Right lobe of liver (tissue), 4 donors: ENCODE results near the gene NMB.

Experiments used
- POLR2A ChIP-seq: fragments of 450-650 bp; IDR thresholded peaks from one replicate; pipeline ENCODE4 v1.6.1; 2017; ENCODE audit warnings: antibody characterized with exemption, mild to moderate bottlenecking
- TF ChIP-seq, protein P1 (sequence below), 4 donors: fragments of 200-600 bp in 3 of 4; fragments of 450-650 bp in 1 of 4; IDR thresholded peaks; one replicate each; pipeline versions ENCODE4 v1.5.1 to v1.8.0; 2016 to 2022; ENCODE audit warnings: antibody characterized with exemption in 4 of 4, mild to moderate bottlenecking in 2 of 4
- donor health status: DM: no; HTN: no; CAD: no.
- donor health status: DM: no; HTN: no; CAD: no.
- donor health status: DM: no; HTN: yes; CAD: no.

DNA sequence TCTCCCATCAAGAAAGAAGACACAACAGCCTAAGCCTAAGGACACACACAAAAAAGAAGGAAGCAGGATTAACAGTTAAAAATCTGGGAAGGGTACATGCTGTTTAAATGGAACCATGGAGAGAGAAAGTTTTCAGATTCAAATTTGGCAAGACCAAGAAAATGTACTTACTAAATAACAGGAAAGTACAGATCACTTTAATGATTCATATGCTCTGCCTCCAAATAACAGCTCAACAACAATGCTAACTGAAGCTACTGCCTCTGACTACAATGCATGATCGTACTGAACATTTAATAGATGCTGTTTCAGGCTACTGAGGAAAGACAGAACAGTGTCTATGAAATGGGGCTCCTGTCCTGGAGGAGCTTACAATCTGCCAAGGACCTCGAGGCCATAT is 8.4 kb upstream of the NMB start:
- TF ChIP-seq POLR2A, result no peak
- TF ChIP-seq, protein P1, sequence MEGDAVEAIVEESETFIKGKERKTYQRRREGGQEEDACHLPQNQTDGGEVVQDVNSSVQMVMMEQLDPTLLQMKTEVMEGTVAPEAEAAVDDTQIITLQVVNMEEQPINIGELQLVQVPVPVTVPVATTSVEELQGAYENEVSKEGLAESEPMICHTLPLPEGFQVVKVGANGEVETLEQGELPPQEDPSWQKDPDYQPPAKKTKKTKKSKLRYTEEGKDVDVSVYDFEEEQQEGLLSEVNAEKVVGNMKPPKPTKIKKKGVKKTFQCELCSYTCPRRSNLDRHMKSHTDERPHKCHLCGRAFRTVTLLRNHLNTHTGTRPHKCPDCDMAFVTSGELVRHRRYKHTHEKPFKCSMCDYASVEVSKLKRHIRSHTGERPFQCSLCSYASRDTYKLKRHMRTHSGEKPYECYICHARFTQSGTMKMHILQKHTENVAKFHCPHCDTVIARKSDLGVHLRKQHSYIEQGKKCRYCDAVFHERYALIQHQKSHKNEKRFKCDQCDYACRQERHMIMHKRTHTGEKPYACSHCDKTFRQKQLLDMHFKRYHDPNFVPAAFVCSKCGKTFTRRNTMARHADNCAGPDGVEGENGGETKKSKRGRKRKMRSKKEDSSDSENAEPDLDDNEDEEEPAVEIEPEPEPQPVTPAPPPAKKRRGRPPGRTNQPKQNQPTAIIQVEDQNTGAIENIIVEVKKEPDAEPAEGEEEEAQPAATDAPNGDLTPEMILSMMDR (IDR thresholded peaks at IDR 0.05), result no peak
